IPS DF 6.9 (cell line): Measurements from ENCODE around the gene IGF1.

Experiments used
- DNase-seq: peaks from one replicate; pipeline ENCODE4 v3.0.0-alpha.2; 2013; ENCODE audit warnings: low read depth, low spot score
- H3K27ac ChIP-seq: one replicate; pipeline ENCODE4 v1.5.1; 2013; ENCODE audit warnings: low read length, control low read depth
- H3K27me3 ChIP-seq: 2 replicates; pipeline ENCODE4 v1.6.1; 2013; ENCODE audit warnings: mild to moderate bottlenecking, low read length; ENCODE audit not compliant: control insufficient read depth, insufficient read depth
- H3K36me3 ChIP-seq: 2 replicates; pipeline ENCODE4 v1.6.1; 2013; ENCODE audit warnings: low read length; ENCODE audit not compliant: control insufficient read depth, insufficient read depth
- H3K4me1 ChIP-seq: 2 replicates; pipeline ENCODE4 v1.6.1; 2013; ENCODE audit warnings: low read length; ENCODE audit not compliant: control insufficient read depth, insufficient read depth
- H3K4me3 ChIP-seq: 2 replicates; pipeline ENCODE4 v1.5.1; 2013; ENCODE audit warnings: mild to moderate bottlenecking, low read length
- H3K9me3 ChIP-seq: 2 replicates; pipeline ENCODE4 v1.6.1; 2013; ENCODE audit warnings: low read length, inconsistent platforms; ENCODE audit not compliant: control insufficient read depth, insufficient read depth
- WGBS: extraction: QIAGEN DNeasy Blood & Tissue Kit; methylation state at CpG from one replicate; pipeline ENCODE4 v1.1.7; 2013; ENCODE audit warnings: mixed read lengths, missing lambda C conversion rate; ENCODE audit not compliant: insufficient read length, insufficient coverage; 5-methylcytosine and 5-hydroxymethylcytosine counted together

Gene IGF1

GRCh38 chr12:102415515-102415914 is 64.8 kb downstream of the IGF1 start:
- no peaks in the 10 kb centered on the region for H3K9me3 ChIP-seq
- DNase-seq = no peak
- no peaks in the 10 kb centered on the region for H3K36me3 ChIP-seq
- H3K27me3 ChIP-seq = no peaks in the 10 kb centered on the region
- H3K27ac ChIP-seq = no peak overlapping the region
- no peak overlapping the region for H3K4me3 ChIP-seq
- no CpG with 5 or more reads among the region's 1 CpG for WGBS
- no peaks in the 10 kb centered on the region for H3K4me1 ChIP-seq

- DNase-seq = no peak
- no peak overlapping the region for H3K27ac ChIP-seq
- no peaks in the 10 kb centered on the region for H3K36me3 ChIP-seq
- no peaks in the 10 kb centered on the region for H3K4me1 ChIP-seq
- H3K4me3 ChIP-seq = no peak overlapping the region
- H3K9me3 ChIP-seq = no peaks in the 10 kb centered on the region
- no CpG with 5 or more reads among the region's 5 CpGs for WGBS
- no peaks in the 10 kb centered on the region for H3K27me3 ChIP-seq
Measured at GRCh38 chr12:102413396-102413795, 67.0 kb downstream of the IGF1 start.

GRCh38 chr12:102410511-102410910 is 69.9 kb downstream of the IGF1 start:
- Histone ChIP-seq H3K36me3 (no peaks in the 10 kb centered on the region), H3K9me3 (no peaks in the 10 kb centered on the region), H3K27me3 (no peaks in the 10 kb centered on the region), H3K27ac (no peak overlapping the region), H3K4me3 (no peak overlapping the region), H3K4me1 (no peaks in the 10 kb centered on the region)
- no peak for DNase-seq

GRCh38 chr12:102408487-102409297 is 71.7 kb downstream of the IGF1 start:
- H3K4me1 ChIP-seq = no peaks in the 10 kb centered on the region
- DNase-seq = no peak
- no peaks in the 10 kb centered on the region for H3K27me3 ChIP-seq
- no peak overlapping the region for H3K27ac ChIP-seq
- WGBS = no CpG with 5 or more reads among the region's 4 CpGs
- no peak overlapping the region for H3K4me3 ChIP-seq
- no peaks in the 10 kb centered on the region for H3K9me3 ChIP-seq
- H3K36me3 ChIP-seq = no peaks in the 10 kb centered on the region

DNA sequence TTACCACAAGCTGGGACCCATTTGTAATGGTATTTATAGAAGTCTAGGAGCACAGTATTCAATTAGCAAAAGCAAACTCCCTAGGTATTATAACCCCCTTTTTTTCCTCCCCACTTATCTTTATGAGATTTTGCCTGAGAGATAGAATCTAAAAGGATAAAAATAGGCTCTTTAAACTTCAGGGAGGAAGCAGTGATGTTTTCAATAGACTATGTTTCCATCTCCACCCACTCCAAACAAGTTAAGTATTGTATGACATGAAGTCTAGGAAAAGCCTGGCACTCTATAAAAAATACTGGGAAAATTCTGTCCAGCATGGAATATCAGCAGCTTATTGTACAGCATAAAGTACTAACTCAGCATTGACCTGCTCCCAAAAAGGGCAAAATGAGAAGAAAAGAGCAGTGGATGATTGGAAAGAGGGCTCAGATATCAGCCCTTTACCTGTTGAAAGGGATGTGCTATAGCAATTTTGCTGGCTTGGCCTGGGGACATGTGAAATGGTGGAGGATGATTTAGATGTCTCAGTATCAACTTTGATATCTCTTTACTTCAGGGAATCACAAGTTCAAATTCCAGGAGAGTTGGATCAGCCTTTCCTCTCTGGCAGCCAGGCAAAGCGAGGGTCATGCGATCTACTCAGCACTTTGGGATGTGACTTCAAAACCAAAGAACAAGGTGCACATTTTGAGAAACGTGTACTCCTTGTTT is 72.4 kb downstream of the IGF1 start:
- WGBS = no CpG with 5 or more reads among the region's 3 CpGs
- DNase-seq = no peak
- Histone ChIP-seq H3K27me3 (no peaks in the 10 kb centered on the region), H3K4me3 (no peak overlapping the region), H3K27ac (no peak overlapping the region), H3K36me3 (no peaks in the 10 kb centered on the region), H3K4me1 (no peaks in the 10 kb centered on the region), H3K9me3 (no peaks in the 10 kb centered on the region)

DNA sequence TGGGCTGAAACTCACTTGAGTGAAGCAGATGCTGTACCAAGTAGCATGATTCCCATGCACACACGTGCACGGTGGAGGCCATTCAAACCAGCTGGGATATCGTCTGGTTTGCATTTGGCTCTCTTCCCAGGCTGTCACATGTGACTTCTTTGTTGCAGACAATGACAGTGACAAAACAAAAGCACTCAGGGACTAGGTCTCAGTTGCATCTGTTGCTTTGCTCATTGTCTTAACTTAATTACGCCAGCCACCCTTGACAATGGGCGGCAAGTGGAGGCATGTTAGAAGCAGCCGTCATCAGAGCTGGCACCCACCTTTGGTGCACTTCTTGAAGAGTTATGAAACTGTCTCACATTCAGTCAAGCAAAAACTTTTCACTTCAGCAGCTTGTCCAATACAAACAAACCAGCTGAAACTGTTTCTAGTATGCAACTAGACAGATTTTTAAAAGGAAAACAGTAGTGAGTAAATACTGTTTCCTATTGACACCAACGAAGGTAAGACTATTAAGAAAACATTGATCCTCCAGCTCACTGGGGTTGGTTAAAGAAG is 74.3 kb downstream of the IGF1 start:
- no peak for DNase-seq
- H3K4me1 ChIP-seq = no peaks in the 10 kb centered on the region
- no peak overlapping the region for H3K27ac ChIP-seq
- H3K27me3 ChIP-seq = no peaks in the 10 kb centered on the region
- H3K4me3 ChIP-seq = no peak overlapping the region
- no CpG with 5 or more reads among the region's 7 CpGs for WGBS
- no peaks in the 10 kb centered on the region for H3K9me3 ChIP-seq
- H3K36me3 ChIP-seq = no peaks in the 10 kb centered on the region

DNA sequence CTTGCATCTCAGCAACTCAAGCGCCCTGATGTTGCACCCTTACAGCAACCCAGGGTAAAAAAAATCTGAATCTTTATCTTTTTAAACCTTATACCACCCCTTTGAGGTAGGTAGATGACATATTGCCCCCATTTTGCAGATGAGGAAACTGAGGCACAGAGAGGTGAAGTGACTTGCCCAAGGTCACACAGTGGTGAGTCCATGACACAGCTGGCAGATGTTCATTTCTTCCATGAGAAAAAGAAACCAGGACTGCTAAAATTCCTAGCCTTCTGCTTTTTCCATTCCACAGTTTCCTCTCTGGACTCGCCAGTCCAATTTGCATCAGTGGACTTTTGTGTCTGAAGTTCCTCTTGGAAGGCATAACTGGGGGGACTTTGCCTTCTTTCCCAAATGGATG is 79.3 kb downstream of the IGF1 start:
- Histone ChIP-seq H3K36me3 (no peaks in the 10 kb centered on the region), H3K27me3 (no peaks in the 10 kb centered on the region), H3K9me3 (no peaks in the 10 kb centered on the region), H3K4me1 (no peaks in the 10 kb centered on the region), H3K4me3 (no peak overlapping the region), H3K27ac (no peak overlapping the region)
- no CpG with 5 or more reads among the region's 2 CpGs for WGBS
- no peak for DNase-seq

- H3K9me3 ChIP-seq = no peaks in the 10 kb centered on the region
- no peak overlapping the region for H3K4me3 ChIP-seq
- H3K36me3 ChIP-seq = no peaks in the 10 kb centered on the region
- no peaks in the 10 kb centered on the region for H3K4me1 ChIP-seq
- DNase-seq = no peak
- WGBS = no CpG with 5 or more reads among the region's 1 CpG
- no peak overlapping the region for H3K27ac ChIP-seq
- H3K27me3 ChIP-seq = no peaks in the 10 kb centered on the region
Measured at GRCh38 chr12:102399653-102400052, 80.7 kb downstream of the IGF1 start.

- H3K9me3 ChIP-seq = no peaks in the 10 kb centered on the region
- WGBS = no CpG with 5 or more reads among the region's 2 CpGs
- H3K27me3 ChIP-seq = no peaks in the 10 kb centered on the region
- H3K4me3 ChIP-seq = no peak overlapping the region
- H3K27ac ChIP-seq = no peak overlapping the region
- DNase-seq = no peak
- no peaks in the 10 kb centered on the region for H3K36me3 ChIP-seq
- H3K4me1 ChIP-seq = no peaks in the 10 kb centered on the region
Measured at GRCh38 chr12:102396276-102396675, 84.1 kb downstream of the IGF1 start.

- no peak for DNase-seq
- H3K4me3 ChIP-seq = no peak overlapping the region
- H3K4me1 ChIP-seq = no peaks in the 10 kb centered on the region
- no CpG with 5 or more reads among the region's 1 CpG for WGBS
- H3K36me3 ChIP-seq = no peaks in the 10 kb centered on the region
- H3K27ac ChIP-seq = no peak overlapping the region
- no peaks in the 10 kb centered on the region for H3K9me3 ChIP-seq
- no peaks in the 10 kb centered on the region for H3K27me3 ChIP-seq
Measured at GRCh38 chr12:102394200-102394599, 86.2 kb downstream of the IGF1 start.
